K562 (cell line): ENCODE data around the gene TIMM17A. TPM values are rescaled to one million over a fixed set of nuclear protein-coding genes. Genes with fewer than 3 reads are reported as not detected.
A peak's percentile ranks its signal among the peaks of the same experiment; 100 is the strongest.

Experiments used
- ATAC-seq: fragments of 200-7000 bp; cut with Tn5 transposase; 3 replicates; pipeline ENCODE4 v1.9.1; 2020; ENCODE audit warnings: moderate library complexity
- BruUV-seq: library from RNA; stranded (reverse); fragments of 400-500 nt; replicated peaks from 2 replicates; lab custom pipeline; 2021; lab: Mats Ljungman, UMichigan
- CTCF ChIA-PET: fragments of 300-600 bp; formaldehyde crosslinking; extraction: SDS; loops from one replicate; lab custom pipeline; 2021; ENCODE audit warnings: low intra/inter-chr PET ratio; lab: Yijun Ruan, JAX
- POLR2A ChIA-PET: fragments of 300-600, 350-650 bp; sonication (Branson Sonifier 250); formaldehyde crosslinking; extraction: SDS; loops from one replicate; lab custom pipeline; 2021; ENCODE audit warnings: antibody characterized with exemption, inconsistent platforms; lab: Yijun Ruan, JAX
- DNase-seq, 4 experiments: peaks; one replicate each; pipeline versions ENCODE4 v3.0.0 to v3.0.0-alpha.2; 2011 to 2018; ENCODE audit warnings: low spot score in 3 of 4, mixed read lengths in 3 of 4; ENCODE audit errors: extremely low read depth in 1 of 4
- FAIRE-seq: peaks from 2 replicates; lab custom pipeline; 2011; peaks lifted over from hg19 to GRCh38; lab: Jason Lieb, UNC
- H2AFZ ChIP-seq: 2 replicates; pipeline ENCODE4 v1.6.0; 2011; ENCODE audit warnings: low read depth, low read length, control low read depth, inconsistent platforms
- H3K27ac ChIP-seq: fragments of 200-600 bp; 3 replicates; pipeline ENCODE4 v1.8.0; 2011; ENCODE audit warnings: low read depth, mild to moderate bottlenecking, control low read depth, inconsistent platforms, low read length, moderate library complexity, mixed read lengths; ENCODE audit errors: extremely low read depth
- H3K27me3 ChIP-seq, 2 experiments: fragments of 300-600 bp in 1 of 2; 2 replicates in 1 of 2; 3 replicates in 1 of 2; pipeline versions ENCODE4 v1.6.0 to v1.8.0; 2011; ENCODE audit warnings: inconsistent platforms in 2 of 2, low read length in 2 of 2, mild to moderate bottlenecking in 1 of 2, mixed read lengths in 1 of 2, moderate library complexity in 1 of 2; ENCODE audit not compliant: control insufficient read depth in 2 of 2, insufficient read depth in 2 of 2
- H3K36me3 ChIP-seq: fragments of 300-600 bp; 3 replicates; pipeline ENCODE4 v1.8.0; 2011; ENCODE audit warnings: mild to moderate bottlenecking, low read length, inconsistent platforms; ENCODE audit not compliant: control insufficient read depth, insufficient read depth
- H3K4me1 ChIP-seq, 2 experiments: fragments of 200-600 bp in 1 of 2; replicated peaks in 1 of 2; 2 replicates in 1 of 2; 3 replicates in 1 of 2; pipeline versions ENCODE4 v1.5.1 to v1.8.0; 2011; ENCODE audit warnings: inconsistent platforms in 2 of 2, low read length in 2 of 2, mild to moderate bottlenecking in 1 of 2, mixed read lengths in 1 of 2, moderate library complexity in 1 of 2; ENCODE audit not compliant: control insufficient read depth in 2 of 2, insufficient read depth in 2 of 2
- H3K4me2 ChIP-seq: 2 replicates; pipeline ENCODE4 v1.6.1; 2011; ENCODE audit warnings: low read length, control low read depth, inconsistent platforms, mixed read lengths; ENCODE audit not compliant: insufficient read depth
- H3K4me3 ChIP-seq: fragments of 200-600 bp; sonication (generic), shearing (Covaris generic); 2 replicates; pipeline ENCODE4 v1.5.1; 2016; ENCODE audit warnings: control low read depth, inconsistent platforms
- H3K79me2 ChIP-seq: fragments of 200-600 bp; 3 replicates; pipeline ENCODE4 v1.8.0; 2011; ENCODE audit warnings: low read length, inconsistent platforms; ENCODE audit not compliant: control insufficient read depth, insufficient read depth
- H3K9ac ChIP-seq, 2 experiments: 2 replicates each; pipeline versions ENCODE4 v1.6.0 to v1.6.1; 2011; ENCODE audit warnings: low read depth in 2 of 2, low read length in 2 of 2, control low read depth in 1 of 2, inconsistent platforms in 1 of 2, mild to moderate bottlenecking in 1 of 2, mixed read lengths in 1 of 2; ENCODE audit not compliant: insufficient read depth in 1 of 2
- H3K9me1 ChIP-seq: one replicate; pipeline ENCODE4 v1.6.0; 2011; ENCODE audit warnings: inconsistent platforms, mild to moderate bottlenecking, low read length, moderate library complexity; ENCODE audit not compliant: control insufficient read depth, insufficient read depth
- H3K9me3 ChIP-seq: replicated peaks from 2 replicates; pipeline ENCODE4 v1.5.1; 2011; ENCODE audit warnings: low read depth, low read length, inconsistent platforms; ENCODE audit not compliant: control insufficient read depth, insufficient read depth
- H4K20me1 ChIP-seq: replicated peaks from 2 replicates; pipeline ENCODE4 v1.6.1; 2011; ENCODE audit warnings: low read length, inconsistent platforms, mixed read lengths; ENCODE audit not compliant: control insufficient read depth, insufficient read depth
- CEBPG ChIP-seq, 3 experiments: fragments of 200-800 bp in 1 of 3; sonication (Bioruptor generic) in 1 of 3; sonication (generic) in 1 of 3; formaldehyde crosslinking in 1 of 3; IDR thresholded peaks in 2 of 3; conservative IDR thresholded peaks in 1 of 3; 2 replicates each; pipeline versions ENCODE4 v1.6.1 to v1.8.0; 2016 to 2022; ENCODE audit warnings: missing compliant biosample characterization in 2 of 3, missing genetic modification characterization in 2 of 3, mild to moderate bottlenecking in 1 of 3, missing genetic modification reagents in 1 of 3
- CHD1 ChIP-seq: fragments of 200-600 bp; sonication (generic); IDR thresholded peaks from one replicate; pipeline ENCODE4 v1.6.1; 2012; ENCODE audit warnings: mild to moderate bottlenecking, moderate library complexity, low read length, inconsistent platforms
- ELK3 ChIP-seq: fragments of 450-650 bp; formaldehyde crosslinking; IDR thresholded peaks from 2 replicates; pipeline ENCODE4 v1.4.0; 2020; ENCODE audit warnings: mild to moderate bottlenecking
- IRF9 ChIP-seq: fragments of 450-650 bp; IDR thresholded peaks from 2 replicates; pipeline ENCODE4 v1.6.1; 2016; ENCODE audit warnings: missing biosample characterization, missing genetic modification characterization
- NR2F6 ChIP-seq: fragments of 450-650 bp; formaldehyde crosslinking; IDR thresholded peaks from 2 replicates; pipeline ENCODE4 v1.4.0; 2020; ENCODE audit warnings: mild to moderate bottlenecking
- RB1 ChIP-seq: fragments of 450-650 bp; IDR thresholded peaks from 2 replicates; pipeline ENCODE4 v1.6.1; 2017; ENCODE audit warnings: low read depth, mild to moderate bottlenecking
- SMAD4 ChIP-seq: fragments of 250-450 bp; sonication (Bioruptor Pico); conservative IDR thresholded peaks from 2 replicates; pipeline ENCODE4 v1.8.0; 2021; ENCODE audit warnings: inconsistent platforms, mild to moderate bottlenecking, moderate library complexity
- SUPT5H ChIP-seq: fragments of 450-650 bp; IDR thresholded peaks from 2 replicates; pipeline ENCODE4 v1.6.1; 2016
- XRCC4 ChIP-seq: IDR thresholded peaks from one replicate; pipeline ENCODE4 v1.6.1; 2011; ENCODE audit not compliant: insufficient read depth, insufficient read length; ENCODE audit errors: extremely low read depth
- ZNF507 ChIP-seq: conservative IDR thresholded peaks from 2 replicates; pipeline ENCODE4 v1.6.1; 2017; ENCODE audit warnings: missing genetic modification characterization, missing compliant biosample characterization
- ZNF551 ChIP-seq: fragments of 250-450 bp; sonication (Bioruptor Pico); IDR thresholded peaks from 2 replicates; pipeline ENCODE4 v1.5.0; 2021; ENCODE audit warnings: mild to moderate bottlenecking, moderate library complexity
- WGBS: fragments of 100-300 bp; shearing (Covaris generic); methylation state at CpG from one replicate; pipeline ENCODE4 v1.1.6; 2016; ENCODE audit warnings: low coverage, mixed read lengths; ENCODE audit not compliant: insufficient coverage; ENCODE audit errors: missing lambda C conversion rate; 5-methylcytosine and 5-hydroxymethylcytosine counted together
- in situ Hi-C: fragments of 300-500 bp; cut with MboI; formaldehyde crosslinking; loops from 4 replicates; pipeline ENCODE4 v1.15.0; 2018; ENCODE audit warnings: inconsistent platforms, mixed read lengths
- intact Hi-C: fragments of 100-400 bp; cut with micrococcal nuclease; formaldehyde crosslinking; loops from 2 replicates; pipeline ENCODE4 v1.14.2; 2022
- polyA plus RNA-seq, 8 experiments: library from polyadenylated mRNA; depleted of rRNA in 4 of 8; stranded (reverse) in 5 of 8; unstranded in 3 of 8; fragments of >200 nt; fragmentation: Nextera tagmentation in 2 of 8; fragmentation: Illumina TruSeq in 1 of 8; extraction: Ambion mirVana in 2 of 8; extraction: Trizol in 1 of 8; gene quantifications; 2 replicates each; pipeline versions ENCODE4 v1.2.1 to v1.2.3, GENCODE V29; 2011 to 2014; ENCODE audit warnings: inconsistent platforms in 1 of 8, missing spikeins in 1 of 8
- total RNA-seq, 7 experiments: library from RNA; depleted of rRNA in 6 of 7; stranded (reverse); fragments of >200 nt in 6 of 7; fragmentation: Illumina TruSeq in 2 of 7; extraction: Trizol in 2 of 7; gene quantifications; 2 replicates each; pipeline versions ENCODE4 v1.2.1 to v1.2.3, GENCODE V29; 2011 to 2021; ENCODE audit warnings: low replicate concordance in 1 of 7

TIMM17A gene
- total and polyA plus RNA-seq, 9 of the 15 experiments (the other 6 are each of a cell fraction or from before 2014, with no cell fraction given) = 116 to 744 (median 180) TPM

DNA sequence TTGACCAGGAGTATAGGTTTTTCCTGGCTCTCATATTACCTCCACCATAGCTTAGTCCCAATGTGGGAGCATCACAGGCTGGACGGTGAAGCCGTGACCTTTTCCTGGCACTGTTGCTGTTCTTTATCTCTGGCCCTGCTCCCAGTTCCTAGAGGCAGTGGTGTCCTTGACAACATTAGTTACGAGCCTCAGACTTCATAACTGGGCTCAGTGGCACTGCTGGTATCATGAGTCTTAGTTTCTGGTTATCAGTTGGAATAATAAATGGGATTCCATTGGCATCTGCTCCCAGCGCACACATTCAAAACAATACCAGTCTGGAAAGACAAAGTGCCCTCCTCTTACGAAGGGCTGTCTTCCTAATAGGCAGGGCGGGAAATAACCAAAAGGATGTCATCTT, 35.1 kb downstream of the TIMM17A start:
- Histone ChIP-seq H4K20me1 (peaks cover 11% of the 10 kb centered on the region), H3K79me2 (peaks cover 15% of the 10 kb centered on the region), H3K27ac (no peak overlapping the region), H3K9ac (no peak overlapping the region), H2AFZ (no peak overlapping the region), H3K9me1 (no peaks in the 10 kb centered on the region), H3K4me2 (no peak overlapping the region), H3K4me1 (no peaks in the 10 kb centered on the region; a peak in 1 of 5 replicates), H3K4me3 (no peak overlapping the region), H3K9me3 (no peaks in the 10 kb centered on the region), H3K36me3 (peaks cover 77% of the 10 kb centered on the region), H3K27me3 (no peaks in the 10 kb centered on the region)
- 76% methylated on average over 6 of the region's 6 CpGs for WGBS
- TF ChIP-seq XRCC4 (no peak), ZNF507 (no peak), CEBPG (CRISPR knock-in tag; IDR thresholded peaks at IDR 0.05) (no peak), CEBPG (tag; conservative IDR thresholded peaks at IDR 0.05 in 1 of 2, IDR thresholded peaks at IDR 0.05 in 1 of 2) (no peak), RB1 (no peak), ELK3 (CRISPR knock-in tag) (no peak), CHD1 (no peak), IRF9 (tag) (no peak), ZNF551 (CRISPR knock-in tag) (no peak), SMAD4 (no peak), NR2F6 (no peak), SUPT5H (no peak)
- FAIRE-seq = peak; percentile 73
- intact Hi-C loops (no loop called here), in situ Hi-C loops (no loop called here)
- ChIA-PET POLR2A (interaction anchor here (2.8 kb wide), 1 partner anchor 9 kb away, joined by 21 read pairs; no protein-coding TSS in a partner anchor), CTCF (no interaction called here)
- DNase-seq = no peak
- BruUV-seq = no TSS peak
- no peak for ATAC-seq
